HG03066 (cell line): ENCODE data around the gene CHIC1.
"Not testable (repeated sequence)": the region's sequence is repeated elsewhere in the genome, so short reads cannot be mapped to it uniquely, and the experiment has no call there.

Experiments used
- ATAC-seq: cut with Tn5 transposase; IDR thresholded peaks from one replicate; pipeline ENCODE4 v1.9.1; 2021; ENCODE audit warnings: low read depth; ENCODE audit not compliant: unreplicated experiment

The CHIC1 gene

DNA sequence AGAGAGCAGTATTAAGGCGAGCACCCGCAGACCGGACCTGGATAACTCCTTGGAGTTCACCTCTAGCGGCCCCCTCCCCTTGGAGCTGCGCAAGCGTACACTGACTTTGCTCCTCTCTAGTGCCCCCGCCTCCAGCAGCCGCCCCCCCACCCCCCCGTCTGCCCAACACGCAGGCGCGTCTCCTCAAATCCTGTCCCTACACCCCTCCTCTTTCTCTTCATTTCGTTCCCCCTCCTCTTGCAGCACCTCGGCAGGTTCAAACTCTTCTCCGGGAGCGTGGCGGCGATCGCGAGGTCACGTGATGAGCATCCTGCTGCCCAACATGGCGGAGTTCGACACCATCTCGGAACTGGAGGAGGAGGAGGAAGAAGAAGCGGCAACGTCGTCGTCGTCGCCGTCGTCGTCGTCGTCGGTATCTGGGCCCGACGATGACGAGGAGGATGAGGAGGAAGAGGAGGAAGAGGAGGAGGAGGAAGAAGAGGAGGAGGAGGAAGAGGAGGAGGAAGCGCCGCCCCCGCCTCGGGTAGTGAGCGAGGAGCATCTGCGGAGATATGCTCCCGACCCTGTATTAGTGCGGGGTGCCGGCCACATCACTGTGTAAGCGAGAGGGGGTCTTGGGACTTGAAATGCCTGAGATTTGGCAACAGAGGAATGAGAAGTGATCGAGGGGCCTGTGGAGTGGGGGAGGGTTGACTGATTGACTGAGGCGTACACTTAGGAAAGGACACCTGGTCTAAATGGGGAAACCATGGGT, at the start of gene CHIC1:
Gene CHIC1, plus strand, starts transcription at position 214 of the 754 bp plus-strand sequence. Its CDS starts 88 bp downstream, at position 302.
- ATAC-seq = peak; percentile 62

DNA sequence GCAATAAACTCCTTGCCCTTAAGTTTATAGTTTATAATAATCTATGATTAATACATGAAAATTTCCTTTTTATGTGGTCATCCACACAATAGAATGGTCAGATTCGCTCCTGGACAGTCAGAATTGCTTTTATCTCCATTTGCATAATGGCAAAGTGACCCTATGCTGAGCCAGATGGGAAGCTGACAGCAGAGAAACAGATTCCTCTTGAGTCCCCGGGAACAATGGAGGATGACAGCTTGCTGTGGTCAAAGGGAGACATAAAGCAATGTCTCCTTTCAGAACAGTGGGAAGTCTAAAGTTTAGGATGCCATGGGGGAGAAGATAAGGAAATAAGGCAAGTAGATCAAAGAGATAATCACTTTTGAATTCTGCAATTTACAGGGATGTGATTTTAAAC, 40.2 kb upstream of the CHIC1 start:
- ATAC-seq = not testable (repeated sequence)

DNA sequence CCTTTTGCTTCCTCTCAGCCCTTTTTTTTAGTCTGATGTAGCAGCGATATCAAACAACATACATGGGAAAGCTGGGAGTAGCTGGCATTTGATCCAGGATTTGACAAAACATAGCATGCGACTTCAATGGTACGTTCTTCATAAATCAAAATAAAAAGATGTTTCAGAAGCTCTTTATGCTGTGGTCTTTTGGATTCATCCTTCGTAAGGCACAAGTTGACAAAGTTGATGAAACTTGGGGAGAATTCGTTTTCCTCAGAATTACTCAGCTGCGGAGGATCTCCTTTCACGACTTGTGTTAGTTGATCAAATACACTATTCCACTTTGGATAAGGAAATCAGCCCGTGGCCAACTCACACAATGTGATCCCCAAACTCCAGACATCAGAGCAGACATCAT, 38.1 kb upstream of the CHIC1 start:
- ATAC-seq = no peak

DNA sequence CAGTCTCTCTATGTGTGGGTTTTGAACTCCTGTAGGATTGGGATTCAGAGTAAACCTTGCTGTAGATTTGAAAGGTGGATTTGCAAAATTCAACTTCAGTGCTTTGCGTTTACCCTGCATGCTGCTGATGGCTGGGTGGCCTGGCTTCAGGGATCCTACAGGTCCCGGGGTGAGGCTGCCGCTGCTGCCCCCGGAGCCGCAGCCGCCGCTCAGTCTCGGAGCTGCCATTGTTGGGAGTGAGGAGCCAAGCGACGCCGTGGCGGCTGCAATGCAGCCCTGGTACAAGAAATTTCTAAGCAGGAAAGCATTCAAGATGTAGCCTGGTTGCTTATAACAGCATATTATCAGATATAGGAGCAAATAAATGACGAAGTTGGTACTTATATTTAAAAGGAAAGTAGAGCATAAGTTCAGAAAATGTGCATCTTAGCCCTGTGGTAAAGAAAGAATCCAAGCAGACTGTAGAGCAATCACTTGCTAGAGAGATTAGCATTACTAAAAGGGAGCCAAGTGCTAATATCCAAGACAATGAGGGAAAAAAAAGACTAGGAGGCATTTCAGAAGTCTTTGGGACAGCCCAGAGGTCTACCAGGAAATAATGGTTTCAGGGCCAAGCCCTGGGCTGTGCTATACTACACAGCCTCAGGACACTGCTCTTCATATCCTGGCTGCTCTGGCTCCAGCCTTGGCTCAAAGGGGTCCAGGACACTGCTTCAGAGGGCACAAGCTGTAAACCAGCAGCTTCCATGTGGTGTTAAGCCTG, 36.9 kb upstream of the CHIC1 start:
- no peak for ATAC-seq

DNA sequence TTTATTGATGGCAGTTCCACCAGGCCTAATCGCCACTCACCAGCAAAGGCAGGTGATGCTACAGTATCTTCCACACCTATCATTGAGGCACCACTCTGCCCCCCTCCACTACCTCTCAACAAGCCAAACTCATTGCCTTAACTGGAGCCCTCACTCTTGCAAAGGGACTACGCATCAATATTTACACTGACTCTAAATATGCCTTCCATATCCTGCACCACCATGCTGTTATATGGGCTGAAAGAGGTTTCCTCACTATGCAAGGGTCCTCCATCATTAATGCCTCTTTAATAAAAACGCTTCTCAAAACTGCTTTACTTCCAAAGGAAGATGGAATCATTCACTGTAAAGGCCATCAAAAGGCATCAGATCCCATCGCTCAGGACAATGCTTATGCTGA, 31.3 kb upstream of the CHIC1 start:
- not testable (repeated sequence) for ATAC-seq

DNA sequence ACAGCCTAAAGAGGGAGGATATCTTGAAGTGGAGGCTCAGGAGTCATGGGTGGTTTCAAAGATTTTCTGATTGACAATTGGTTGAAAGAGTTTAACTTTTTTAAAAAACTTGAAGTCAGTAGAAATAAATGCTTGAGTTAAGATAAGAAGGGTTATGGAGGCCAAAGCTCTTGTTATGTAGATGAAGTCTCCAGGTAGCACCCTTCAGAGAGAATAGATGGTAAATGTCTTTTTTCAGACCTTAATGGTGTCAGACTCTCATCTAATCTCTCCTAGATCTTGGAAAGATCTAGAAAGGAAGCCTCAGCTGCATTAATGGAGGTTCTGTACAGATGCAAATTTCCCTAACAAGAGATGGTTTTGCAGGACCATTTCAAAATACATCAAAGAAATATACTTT, 6.8 kb upstream of the CHIC1 start:
- ATAC-seq = no peak

DNA sequence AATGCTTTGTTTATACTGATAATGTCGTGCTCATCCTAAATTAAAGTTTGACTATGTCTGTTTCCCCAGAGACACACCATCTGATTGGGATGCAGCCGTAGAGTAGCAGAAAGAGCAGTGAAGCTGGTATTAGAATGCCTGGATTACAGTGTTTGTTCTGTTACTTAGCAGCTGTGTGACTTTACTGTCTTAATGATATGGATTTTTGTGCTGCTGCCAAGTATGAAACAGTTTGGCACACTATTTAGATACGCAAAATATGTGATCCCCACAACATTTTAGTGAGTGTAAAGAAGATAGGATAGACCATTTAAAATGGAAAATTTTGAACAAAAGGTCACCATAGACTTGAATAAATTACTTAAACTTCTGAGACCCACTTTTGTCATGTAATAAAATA, 1.2 kb upstream of the CHIC1 start:
- ATAC-seq = no peak

DNA sequence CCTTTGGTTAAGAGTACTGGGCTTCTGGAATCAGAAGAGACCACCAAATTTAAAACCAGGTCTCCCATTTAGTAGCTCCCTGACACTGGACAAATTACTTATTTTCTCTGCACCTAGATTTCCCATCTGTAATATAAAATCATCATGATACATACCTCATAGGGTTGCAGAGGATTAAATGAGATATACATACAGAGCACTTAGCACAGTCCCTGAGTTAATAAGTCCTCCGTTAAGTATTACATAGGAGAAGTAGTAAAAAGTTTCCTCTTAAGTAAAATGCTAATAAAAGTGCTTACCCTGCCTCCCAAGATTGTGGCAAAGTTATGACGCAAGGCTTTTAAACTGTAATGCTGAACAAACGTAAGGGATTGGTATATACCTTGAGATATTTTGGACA, 539 bp upstream of the CHIC1 start:
- ATAC-seq = no peak

DNA sequence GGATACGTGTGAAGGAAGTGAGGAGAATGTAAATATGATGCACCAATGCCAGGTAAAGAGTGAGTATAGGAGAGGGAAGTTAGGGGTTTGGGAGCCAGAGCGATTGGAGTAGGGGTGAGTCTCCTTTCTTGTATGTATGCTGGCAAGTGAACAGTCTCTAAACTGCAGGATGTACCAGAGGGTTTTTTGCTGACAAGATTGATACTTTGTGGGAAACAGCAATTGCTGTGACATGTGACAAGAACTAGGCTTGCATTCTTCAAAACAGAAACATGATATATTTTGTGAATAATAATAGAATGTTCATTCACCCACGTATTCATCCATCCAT, 706 bp downstream of the CHIC1 start:
- peak; percentile 46 for ATAC-seq

DNA sequence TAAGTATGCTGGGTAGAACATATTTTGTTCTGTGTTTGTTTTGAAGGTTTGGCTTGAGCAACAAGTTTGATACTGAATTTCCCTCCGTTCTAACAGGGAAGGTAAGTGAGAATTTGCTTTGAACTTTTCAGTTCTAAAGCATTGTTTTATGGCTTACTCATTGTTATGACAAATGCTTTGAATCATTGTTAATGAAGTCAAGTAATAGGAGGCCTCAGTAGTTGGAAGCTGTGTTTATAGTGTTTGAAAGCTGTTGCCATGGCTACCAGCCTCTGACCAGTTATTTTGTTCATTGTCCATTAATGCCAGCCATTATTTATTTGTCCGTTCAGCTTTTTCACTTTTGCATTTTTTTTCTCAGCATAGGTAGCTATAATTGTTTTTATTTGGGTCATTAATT, 14.4 kb downstream of the CHIC1 start:
- no peak for ATAC-seq

DNA sequence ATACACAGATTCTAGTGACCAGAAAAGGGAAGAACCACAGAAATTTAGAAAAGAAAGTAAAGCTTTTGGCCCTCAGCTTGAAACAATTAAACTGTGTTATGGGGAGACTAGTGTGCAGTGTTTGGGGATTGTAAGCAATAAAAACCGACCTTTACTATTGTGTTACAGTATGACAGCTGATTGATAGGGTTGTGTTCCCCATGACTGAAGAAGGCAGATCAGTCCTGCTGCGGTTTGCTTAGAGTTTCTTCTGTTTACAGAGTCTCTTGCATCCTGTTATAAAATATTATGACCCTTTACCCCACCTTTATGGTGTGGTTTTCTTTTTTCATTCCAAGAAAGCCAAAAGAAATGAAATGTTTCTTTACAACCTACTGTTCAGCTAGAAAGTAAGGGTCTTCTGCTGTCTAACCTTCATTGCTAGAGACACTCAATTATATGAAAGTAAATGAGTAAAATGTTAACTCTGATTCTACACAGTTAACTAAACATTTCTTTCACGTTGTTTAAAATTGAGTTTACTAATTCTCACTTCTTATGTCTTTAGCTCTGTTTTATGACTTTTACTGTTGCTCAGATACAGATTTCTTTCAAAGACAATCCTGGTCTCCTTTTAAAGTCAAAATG, 18.1 kb downstream of the CHIC1 start:
- ATAC-seq = peak; percentile 79

DNA sequence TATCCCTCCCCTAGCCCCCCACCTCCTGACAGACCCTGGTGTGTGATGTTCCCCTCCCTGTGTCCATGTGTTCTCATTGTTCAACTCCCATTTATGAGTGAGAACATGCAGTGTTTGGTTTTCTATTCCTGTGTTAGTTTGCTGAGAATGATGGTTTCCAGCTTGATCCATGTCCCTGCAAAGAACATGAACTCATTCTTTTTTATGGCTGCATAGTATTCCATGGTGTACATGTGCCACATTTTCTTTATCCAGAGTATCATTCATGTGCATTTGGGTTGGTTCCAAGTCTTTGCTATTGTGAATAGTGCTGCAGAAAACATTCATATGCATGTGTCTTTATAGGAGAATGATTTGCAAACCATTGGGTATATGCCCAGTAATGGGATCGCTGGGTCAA, 34.8 kb downstream of the CHIC1 start:
- not testable (repeated sequence) for ATAC-seq

DNA sequence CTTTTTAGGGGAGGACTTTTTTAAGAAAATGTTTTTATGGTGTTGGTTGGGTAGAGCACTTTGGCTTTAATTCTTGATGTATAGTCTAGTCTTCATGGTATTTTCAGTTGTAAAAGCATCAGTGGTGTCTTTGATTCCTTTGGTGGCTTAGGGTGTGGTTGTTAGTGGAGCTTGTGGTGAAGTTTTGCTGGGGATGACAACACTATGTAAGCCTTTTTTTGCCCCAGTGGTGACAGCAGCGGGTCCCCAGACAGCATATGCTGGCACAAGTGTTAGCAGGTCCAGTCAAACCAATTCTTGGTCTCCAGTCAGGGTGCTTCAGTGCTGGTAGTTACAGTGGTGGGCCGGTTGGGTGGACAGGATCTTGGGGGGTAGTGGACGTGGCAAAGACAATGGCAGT, 52.0 kb downstream of the CHIC1 start:
- ATAC-seq = no peak

DNA sequence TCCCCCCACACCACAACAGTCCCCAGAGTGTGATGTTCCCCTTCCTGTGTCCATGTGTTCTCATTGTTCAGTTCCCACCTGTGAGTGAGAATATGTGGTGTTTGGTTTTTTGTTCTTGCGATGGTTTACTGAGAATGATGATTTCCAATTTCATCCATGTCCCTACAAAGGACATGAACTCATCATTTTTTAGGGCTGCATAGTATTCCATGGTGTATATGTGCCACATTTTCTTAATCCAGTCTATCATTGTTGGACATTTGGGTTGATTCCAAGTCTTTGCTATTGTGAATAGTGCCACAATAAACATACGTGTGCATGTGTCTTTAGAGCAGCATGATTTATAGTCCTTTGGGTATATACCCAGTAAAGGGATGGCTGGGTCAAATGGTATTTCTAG, 78.7 kb downstream of the CHIC1 start:
- ATAC-seq = not testable (repeated sequence)

DNA sequence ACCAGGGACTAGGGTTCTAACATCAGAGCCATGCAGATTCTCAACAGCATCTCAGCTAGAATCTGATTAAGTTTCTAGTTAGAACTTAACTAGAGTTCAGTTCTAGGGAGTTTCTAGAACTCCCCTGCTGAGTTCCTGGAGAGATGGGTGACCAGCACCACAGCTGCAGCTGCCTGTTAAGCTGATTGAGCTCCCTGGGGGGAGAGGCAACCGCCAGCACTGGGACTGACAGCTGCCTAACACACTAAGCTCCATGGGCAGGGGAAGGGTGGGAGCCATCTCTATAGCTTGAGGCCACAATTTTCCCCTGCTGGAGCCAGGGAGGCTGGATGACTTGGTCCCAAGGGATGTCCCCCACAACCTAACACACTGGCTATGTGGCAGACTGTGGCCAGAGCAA, 84.2 kb downstream of the CHIC1 start:
- no peak for ATAC-seq

DNA sequence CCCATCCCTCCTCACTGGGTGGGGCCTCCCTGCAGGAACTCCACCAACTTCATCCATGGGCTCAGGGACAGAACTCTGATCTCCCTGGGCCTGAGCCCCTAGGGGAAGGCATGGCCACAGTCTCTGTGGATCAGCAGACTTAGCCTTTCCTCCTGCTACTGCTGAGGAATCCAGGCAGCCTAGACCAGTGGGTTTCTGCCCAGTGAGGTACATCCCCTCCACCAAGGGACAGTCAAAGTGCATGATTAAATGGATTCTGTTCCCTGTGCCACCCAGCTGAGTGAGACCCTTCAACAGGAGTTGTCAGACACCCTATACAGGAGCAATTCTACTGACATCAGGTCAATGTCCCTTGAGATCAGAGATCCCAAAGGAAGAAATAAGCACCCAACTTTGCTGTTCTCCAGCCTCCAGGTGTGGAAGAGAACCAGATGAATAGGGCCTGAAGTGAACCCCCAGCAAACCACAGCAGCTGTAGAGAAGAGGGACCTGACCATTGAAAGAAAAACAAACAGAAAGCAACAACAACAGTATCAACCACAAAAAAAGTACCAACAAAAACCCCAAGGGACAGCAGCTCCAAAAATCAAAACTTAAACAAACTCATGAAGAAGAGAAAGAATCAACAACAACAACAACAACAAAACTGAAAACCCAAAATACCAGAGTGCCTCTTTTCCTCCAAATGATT, 84.8 kb downstream of the CHIC1 start:
- no peak for ATAC-seq

DNA sequence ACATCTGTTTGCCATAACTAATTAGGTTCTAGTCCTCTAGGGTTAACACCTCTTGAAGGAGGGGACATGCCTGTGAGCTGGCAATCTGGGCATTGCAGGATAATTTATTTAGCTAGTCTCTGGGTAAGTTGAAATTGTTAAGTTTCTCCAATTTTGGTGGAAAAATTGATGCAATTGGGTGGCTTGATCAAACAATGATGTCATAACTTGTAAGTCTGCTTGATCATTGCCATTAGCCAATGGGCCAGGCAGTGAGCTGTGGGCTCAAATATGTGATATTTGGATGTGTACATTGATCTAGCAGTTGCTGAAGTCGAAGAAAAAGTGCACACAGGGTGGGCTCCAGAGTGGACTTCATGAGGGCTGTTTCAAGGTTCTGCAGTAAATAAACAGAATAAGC, 98.3 kb downstream of the CHIC1 start:
- ATAC-seq = not testable (repeated sequence)

DNA sequence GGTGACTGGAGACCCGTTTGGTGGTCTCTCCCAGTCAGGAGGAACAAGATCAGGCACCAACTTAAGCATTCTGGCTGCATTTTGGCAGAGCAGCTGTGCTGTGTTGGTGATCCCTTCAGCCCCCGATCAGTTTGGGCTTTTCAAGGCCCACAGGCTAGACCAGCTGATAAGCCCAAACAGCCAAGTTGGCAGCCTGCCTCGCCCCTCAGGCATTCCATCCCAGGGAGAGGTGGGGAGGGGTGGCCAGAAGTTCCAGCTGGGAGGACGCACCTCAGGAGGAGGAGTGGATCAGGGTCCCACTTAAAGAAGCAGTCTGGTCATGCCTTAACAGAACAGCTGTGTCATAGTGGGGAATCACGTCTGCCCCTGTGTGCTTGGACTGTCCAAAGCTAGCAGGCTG, 105.8 kb downstream of the CHIC1 start:
- ATAC-seq = no peak

DNA sequence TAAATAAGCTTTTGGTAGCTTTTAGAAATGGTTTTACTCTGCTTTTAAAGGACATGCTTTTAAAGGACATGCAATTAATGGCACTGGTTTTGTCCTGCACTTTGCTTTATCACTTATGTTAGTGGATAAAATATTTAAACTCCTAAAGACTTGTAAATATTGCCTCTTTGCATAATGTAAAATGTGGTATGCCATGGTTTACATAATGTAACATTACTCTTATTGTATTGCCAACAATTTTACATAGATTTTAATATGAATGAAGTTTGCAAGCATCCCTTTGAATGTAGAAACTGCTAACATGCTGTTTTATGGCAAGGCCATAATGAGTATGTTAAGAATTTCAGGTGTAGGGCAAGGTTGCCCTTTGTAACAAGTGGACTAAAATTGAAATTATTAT, 118.4 kb downstream of the CHIC1 start:
- no peak for ATAC-seq

DNA sequence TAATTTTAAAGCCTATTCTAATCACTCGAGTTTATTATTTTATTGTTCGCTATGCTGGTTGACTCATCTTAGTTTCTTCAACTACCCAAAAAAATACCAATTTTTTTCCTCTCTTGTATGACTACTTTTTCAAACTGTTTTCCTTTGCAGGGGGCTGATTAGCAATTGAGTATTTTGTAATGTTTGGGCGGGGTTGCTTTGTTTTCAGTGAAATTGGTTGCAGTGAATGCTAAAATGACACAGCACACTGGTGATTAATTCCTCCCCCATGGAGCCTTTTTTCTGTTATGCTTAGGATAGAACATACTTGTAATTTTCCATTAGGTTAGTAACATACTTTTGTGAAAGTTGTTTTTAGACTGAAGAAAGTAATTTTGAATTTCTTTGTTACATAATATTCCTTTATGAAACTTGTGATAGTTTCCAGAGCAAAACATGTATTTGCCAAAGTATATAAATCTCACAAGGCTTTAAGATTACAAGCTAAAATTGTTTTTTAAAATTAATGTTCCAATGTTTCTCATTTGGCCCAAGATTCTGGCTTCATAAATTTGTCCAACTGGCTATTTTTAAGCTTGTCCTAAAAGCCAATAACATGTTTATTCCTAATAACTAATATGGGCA, 120.4 kb downstream of the CHIC1 start:
- no peak for ATAC-seq

DNA sequence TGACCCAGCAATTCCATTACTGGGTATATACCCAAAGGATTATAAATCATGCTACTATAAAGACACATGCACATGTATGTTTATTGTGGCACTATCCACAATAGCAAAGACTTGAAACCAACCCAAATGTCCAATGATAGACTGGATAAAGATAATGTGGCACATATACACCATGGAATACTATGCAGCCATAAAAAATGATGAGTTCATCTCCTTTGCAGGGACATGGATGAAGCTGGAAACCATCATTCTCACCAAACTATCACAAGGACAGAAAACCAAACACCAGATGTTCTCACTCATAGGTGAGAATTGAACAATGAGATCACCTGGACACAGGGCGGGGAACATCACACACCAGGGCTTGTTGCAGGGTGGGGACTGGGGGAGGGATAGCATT, 144.0 kb downstream of the CHIC1 start:
- not testable (repeated sequence) for ATAC-seq
